HG03565 (cell line): ENCODE data around the gene SMO.
A peak's percentile ranks its signal among the peaks of the same experiment; 100 is the strongest.
"Not testable (repeated sequence)": the region's sequence is repeated elsewhere in the genome, so short reads cannot be mapped to it uniquely, and the experiment has no call there.

Source experiments
- ATAC-seq: cut with Tn5 transposase; IDR thresholded peaks from one replicate; pipeline ENCODE4 v1.9.1; 2021; ENCODE audit warnings: mild to moderate bottlenecking, moderate library complexity; ENCODE audit not compliant: unreplicated experiment

Gene SMO

DNA sequence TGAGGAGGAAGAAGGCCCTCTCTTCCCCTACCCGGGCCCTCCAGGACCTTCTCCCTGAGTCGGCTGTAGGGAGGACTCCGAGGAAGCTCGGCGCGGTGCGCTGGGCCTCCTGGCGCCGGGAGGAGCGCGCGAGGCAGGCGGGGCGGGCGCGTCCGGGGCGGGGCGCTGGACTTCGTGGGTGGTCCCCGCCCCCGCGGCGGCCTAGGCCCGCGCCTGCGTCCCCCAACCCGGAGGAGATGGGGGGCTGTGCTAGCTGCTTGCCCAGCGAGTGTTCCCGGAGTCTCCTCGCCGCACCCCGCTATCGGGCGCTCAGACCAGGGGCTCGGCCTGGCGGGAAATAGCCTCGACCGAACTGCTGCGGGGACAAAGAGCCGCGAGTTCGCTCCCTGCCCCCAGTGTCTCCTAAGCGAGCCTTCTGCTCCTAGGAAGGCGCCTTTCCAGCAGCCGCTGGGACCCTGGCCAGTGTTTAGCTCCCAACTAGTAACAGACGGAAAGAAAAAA lies 19.2 kb upstream of the SMO start:
- no peak for ATAC-seq

DNA sequence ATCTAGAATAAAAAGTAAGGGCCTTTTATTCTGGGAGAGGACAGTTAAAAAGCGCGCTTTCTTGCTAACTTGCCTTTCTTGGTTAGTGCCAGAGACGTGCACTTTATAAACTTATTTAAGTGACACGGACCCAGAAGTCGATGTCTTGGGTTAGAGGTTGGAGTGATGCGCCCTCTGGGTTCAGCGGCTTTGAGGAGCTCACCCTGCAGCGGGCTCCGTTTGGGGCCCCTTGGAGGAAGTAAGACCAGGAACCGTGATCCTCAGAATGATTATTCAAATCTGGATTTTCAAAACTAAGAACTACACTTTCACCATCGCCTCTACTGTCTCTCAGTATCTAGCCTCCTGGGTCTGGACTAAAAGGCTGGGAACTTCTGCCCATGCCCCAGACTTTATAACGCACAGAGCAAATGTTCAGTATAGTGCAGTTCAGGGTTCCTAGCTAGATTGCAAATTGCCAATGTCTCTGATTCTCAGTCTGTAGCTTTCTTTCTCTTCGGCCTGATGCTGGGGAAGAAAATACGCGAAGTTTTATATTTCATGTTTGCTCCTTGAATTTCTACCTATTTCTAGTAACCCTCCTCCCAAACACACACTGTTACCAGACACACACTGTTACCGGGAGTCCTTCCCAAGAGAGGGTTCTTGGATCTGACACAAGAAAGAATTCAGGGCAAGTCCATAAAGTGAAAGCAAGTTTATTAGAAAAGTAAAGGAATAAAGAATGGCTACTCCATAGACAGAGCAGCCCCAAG lies 18.6 kb upstream of the SMO start:
- ATAC-seq, result peak; percentile 50

DNA sequence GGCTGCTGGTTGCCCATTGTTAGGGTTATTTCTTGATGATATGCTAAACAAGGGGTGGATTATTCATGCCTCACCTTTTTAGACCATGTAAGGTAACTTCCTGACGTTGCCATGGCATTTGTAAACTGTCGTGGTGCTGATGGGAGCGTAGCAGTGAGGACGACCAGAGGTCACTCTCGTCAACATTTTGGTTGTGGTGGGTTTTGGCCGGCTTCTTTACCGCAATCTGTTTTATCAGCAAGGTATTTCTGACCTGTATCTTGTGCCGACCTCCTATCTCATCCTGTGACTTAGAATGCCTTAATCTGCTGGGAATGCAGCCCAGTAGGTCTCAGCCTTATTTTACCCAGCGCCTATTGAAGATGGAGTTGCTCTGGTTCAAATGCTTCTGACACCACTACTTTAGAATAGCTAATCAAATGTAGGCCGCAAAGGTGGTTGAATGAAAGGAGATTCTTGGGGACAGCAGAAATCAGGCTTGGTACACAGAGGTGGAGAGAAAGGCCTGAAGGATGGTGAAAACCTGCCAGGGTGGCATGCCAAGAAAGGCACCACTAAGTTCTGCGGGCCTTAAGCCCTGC lies 17.9 kb upstream of the SMO start:
- ATAC-seq, result no peak

DNA sequence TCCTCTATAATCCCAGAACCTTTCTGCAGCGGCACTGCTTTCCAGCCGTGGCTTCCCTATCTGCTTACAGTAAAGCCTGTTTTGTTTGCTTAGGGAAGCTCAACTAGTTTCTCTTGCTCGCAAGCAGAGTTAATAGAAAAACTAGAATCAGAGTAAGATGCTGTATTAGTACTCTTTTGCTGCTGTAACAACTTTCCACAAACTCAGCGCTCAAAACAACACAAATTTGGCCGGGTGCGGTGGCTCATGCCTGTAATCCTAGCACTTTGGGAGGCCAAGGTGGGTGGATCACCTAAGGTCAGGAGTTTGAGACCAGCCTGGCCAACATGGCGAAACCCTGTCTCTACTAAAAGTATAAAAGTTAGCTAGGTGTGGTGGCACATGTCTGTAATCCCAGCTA lies 14.6 kb upstream of the SMO start:
- ATAC-seq, result not testable (repeated sequence)

DNA sequence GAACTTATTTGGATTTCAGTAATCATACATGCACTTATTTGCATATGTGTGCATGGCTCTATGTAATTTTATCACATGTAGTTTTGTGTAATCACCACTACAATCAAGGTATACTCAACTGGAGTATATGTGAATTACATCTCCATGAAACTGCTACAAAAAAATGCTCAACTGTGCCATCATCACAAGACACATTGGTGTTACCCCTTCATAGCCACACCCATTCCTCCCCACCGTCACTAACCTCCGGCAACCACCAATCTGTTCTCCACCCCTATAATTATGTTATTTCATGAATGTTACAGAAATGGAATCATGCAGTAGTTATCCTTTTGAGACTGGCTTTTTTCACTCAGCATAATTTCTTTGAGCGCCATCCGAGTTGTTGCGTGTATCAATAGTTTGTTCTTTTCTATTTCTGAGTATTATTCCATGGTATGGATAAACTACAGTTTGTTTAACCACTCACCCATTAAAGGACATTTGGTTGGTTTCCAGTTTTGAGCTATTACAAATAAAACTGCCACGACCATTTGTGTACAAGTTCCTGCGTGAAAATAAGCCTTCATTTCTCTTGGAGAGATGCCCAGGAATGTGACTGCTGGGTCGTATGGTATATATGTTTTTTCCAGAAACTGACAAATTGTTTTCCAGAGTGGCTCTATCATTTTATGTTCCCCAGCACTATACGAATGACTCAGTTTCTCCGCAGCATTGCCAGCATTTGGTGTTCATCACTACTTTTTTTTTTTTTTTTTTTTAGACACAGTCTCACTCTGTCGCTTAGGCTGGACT lies 11.3 kb upstream of the SMO start:
- ATAC-seq, result no peak

DNA sequence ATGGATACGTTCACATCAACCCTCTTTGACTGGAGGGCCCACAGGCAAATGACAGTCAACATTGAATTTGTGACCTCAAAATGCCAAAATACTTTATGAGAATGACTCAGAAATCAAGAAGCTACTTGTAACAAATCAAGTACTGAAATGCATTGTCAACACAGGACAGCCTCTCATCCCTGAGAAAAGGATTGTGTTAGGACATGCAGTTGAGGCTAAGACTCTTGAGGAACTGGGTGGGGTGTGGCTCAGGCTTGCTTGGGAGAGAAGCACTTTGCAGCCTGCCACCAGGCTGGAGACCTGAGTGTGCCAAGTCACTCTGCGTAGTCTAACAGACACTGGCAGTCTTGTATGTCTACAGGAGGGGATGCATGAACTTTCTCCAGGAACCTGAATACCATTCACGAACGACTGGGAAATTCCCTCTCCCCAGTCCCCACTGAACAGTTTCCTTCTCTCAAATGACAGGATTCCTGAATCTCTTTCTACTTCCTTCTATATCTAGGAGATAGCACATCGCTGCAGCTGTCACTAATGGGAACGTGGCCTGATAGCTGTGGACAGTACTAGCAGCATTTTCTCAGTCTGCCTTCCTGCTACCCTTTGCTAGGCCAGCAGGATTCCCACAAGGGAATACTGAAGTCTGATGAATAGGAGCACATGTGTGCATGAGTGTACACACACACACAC lies 3.3 kb upstream of the SMO start:
- no peak for ATAC-seq

DNA sequence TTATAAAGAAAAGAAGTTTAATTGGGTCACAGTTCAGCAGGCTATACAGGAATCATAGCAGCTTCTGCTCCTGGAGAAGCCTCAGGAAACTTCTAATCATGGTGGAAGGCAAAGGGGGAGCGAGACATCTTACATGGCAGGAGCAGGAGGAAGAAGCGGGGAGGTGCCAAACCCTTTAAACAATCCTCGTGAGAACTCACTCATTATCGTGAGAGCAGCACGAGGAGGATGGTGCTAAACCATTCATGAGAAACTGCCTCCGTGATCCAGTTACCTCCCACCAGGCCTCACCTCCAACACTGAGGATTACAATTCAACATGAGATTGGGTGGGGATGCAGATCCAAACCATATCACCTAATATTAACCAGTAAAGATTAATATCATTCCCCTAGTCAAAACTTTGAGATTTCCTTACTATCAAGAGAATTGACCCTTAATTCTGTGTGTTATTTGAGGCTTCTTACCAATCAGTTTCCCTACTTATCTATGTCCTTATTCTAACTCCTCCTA lies 1.6 kb upstream of the SMO start:
- no peak for ATAC-seq

DNA sequence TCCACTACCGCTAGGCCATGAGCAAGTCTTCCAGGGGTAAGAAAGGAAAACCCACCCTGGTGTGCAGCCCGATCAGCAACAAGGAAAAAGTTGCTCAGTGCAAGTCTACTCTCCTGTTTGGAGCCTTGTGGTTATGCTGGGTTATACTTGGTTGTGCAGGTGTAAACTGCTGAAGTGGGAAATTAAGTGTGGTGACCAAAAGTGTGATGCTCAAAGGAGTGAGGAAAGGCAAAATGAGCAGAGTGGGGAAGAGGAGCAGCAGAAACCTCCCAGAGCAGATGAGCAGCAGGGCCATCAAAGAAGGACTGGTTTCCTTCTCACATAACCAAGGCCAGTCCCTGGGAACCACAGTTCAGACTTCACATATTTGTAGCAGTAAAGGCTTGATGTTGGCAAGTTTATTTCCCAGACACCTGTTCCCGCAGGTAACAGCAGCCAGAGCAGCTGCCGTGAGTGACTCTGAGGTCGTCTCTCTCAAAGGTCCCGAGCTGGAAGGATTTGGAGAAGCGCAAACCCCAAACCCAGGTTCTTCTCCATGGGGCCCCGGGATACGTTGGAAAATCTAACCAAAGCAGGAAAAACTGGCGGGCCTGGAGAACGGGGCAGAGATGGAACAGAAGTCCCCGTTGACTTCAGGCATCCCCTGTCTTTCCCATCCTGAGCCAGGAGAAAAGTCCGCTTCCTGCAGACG lies 607 bp upstream of the SMO start:
- ATAC-seq, result no peak

DNA sequence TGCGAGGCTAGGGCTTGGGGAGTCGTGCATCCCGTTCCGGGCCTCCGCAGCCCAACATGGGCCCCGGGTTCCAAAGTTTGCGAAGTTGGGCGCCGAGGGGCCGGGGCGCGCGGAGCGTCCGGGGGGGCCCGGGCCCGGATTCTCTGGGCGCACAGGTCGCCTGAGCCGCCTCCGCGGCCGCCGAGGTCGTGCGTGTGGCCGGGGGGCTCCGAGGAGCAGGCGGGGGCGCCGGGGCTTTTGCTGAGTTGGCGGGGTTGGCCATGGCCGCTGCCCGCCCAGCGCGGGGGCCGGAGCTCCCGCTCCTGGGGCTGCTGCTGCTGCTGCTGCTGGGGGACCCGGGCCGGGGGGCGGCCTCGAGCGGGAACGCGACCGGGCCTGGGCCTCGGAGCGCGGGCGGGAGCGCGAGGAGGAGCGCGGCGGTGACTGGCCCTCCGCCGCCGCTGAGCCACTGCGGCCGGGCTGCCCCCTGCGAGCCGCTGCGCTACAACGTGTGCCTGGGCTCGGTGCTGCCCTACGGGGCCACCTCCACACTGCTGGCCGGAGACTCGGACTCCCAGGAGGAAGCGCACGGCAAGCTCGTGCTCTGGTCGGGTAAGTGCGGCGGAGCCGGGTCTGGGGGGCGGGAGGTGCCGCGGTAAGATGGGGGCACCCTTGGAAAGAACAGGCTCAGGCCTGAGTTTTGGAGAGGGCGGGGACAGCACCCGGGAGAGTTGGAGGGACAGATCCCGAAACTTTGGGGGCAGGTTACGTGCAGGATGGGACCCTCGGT lies 643 bp downstream of the SMO start:
- no peak for ATAC-seq

DNA sequence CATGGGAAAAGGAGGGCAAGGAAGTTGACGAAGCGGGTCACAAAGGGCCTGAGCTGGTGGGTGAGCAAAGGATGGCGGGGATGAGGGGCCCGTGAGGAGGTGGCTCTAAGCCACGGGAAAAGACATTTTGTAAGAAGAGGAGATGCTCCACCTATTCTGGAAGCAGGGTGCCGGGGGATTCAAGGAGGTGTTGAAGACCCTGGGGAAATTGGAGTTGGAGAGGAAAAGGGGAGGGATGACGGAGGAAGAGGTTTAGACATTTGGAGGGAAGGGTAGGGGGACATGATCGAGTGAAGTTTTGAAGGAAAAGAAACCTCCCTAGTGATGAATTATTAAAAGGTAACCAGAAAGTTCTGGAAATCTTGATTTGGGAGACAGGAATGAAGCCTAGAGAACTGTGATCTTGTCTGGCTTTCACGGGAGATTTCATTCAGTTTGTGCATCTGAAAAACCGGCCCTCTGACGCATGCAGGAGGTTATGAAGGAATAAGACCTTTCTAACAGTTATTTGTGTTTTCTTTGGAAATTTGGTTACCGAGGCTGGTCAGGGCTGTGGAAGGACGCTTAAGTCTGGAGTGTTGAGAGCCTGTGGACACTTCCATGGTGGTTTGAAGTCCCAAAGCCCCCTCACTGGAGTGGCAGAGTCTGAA lies 1.4 kb downstream of the SMO start:
- no peak for ATAC-seq

DNA sequence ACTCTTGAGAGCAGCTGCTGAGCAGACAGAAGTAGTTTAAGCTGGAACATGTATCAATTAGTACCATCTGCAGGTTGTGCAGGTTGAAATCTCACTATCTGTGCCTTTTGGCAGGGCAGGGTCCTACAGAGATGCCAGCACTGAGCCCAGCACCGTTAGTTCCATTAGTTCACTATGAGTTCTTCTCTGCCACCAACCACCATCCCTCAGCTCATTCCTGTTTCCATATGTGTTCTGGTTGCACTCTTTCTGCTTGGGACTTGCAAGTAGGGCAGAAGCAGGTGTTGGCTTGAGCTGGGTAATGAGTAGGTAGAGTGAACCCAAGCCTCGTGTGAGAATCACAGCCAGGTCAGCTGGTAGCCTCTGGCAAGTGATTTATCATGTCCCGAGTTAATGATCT lies 2.8 kb downstream of the SMO start:
- no peak for ATAC-seq

DNA sequence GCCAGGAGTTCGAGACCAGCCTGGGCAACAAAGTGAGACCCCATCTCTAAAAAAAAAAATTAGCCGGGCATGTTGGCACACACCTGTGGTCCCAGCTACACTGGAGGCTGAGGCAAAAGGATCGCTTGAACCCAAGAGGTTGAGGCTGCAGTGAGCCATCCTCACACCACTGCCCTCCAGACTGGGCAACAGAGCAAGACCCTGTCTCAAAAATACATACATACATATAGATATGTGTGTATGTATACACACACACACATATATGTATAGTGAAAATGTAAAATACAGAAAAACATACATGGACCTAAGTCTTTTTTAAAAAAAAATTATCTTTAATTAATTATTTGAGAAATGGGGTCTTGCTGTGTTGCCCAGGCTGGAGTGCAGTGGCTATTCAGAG lies 5.5 kb downstream of the SMO start:
- no peak for ATAC-seq

DNA sequence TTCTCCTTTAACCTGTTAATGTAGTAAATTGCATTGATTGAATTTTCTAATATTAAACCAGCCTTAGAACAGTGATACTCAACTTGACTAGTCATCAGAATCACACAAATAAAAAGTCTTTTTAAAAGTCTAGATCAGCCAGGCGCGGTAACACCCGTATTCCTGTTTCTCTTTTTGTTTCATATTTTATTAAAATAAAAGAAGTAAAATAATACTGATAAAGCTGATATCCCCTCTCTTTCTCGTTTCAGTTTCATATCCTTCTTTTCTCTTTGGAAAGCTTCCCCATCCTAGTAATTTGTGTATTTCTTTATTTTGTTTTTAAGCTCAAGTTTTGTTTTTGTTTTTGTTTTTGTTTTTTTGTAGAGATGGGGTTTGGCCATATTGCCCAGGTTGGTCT lies 9.3 kb downstream of the SMO start:
- ATAC-seq, result no peak

DNA sequence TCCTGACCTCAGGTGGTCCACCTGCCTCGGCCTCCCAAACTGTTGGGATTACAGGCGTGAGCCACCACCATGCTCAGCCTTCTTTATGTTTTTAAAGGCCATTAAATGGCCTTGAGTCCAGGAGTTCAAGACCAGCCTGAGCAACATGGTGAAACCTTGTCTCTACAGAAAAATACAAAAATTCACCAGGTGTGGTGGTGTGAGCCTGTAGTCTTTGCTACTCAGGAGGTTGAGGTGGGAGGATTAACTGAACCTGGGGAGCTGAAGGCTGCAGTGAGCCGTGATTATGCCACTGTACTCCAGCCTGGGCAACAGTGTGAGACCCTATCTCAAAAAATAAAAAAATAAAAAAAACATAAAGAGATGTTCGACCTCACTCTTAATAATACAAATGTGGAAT lies 11.0 kb downstream of the SMO start:
- no peak for ATAC-seq

DNA sequence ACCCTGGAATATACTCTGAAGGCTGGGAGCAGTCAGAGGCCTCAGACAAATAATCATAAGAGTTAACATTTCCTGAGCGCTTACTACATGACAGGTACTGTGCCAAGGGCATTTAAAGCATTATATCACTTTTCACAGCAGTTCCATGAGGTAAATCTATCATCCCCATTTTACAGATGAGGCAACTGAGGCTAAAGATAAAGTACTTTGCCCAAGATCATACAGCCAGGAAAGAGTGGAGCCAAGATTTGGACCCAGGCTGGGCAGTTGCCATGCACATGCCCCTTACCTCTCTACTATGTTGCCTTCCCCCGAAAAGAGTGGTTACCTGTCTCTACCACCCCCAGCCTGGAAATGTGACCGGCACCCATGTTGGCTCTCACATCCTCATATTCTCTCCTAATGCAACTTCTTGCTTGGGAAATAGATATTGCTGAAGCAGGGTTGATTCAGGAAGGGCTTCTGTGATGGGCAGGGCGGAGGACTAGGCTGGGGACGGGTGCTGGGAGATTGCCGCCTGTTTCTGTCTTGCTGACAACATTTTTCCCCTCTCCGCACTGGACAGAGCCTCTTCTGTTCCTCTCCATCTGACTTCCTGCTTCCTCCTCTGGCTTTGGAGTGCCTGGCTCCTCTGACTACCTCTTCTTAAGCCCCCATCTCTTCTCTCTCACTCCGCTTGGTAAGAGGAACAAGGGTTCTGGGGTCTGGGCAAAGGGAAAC lies 13.8 kb downstream of the SMO start:
- ATAC-seq, result no peak

DNA sequence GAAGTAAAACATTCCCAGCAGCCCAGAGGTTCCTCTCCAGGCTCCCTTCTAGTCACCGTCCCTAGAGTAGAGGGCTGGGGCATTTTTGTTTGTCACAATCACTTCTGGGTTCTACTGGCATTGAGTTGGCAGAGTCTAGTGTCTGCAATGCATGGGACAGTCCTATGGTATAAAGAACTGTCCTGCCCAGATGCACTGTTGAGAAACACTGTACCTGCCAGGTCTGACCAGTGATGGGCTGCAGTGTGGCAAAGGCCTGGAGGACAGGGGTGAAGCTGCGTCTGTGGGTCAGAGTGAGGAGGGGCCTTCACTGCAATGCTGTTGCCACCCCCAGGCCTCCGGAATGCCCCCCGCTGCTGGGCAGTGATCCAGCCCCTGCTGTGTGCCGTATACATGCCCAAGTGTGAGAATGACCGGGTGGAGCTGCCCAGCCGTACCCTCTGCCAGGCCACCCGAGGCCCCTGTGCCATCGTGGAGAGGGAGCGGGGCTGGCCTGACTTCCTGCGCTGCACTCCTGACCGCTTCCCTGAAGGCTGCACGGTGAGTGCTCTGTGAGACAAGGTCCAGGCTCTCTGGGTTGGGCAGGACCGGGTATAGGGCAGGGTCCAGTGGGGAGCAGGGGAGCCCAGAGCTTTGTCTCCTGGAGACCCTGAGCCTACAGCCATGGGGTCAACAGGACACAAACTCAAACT lies 14.8 kb downstream of the SMO start:
- ATAC-seq, result no peak

DNA sequence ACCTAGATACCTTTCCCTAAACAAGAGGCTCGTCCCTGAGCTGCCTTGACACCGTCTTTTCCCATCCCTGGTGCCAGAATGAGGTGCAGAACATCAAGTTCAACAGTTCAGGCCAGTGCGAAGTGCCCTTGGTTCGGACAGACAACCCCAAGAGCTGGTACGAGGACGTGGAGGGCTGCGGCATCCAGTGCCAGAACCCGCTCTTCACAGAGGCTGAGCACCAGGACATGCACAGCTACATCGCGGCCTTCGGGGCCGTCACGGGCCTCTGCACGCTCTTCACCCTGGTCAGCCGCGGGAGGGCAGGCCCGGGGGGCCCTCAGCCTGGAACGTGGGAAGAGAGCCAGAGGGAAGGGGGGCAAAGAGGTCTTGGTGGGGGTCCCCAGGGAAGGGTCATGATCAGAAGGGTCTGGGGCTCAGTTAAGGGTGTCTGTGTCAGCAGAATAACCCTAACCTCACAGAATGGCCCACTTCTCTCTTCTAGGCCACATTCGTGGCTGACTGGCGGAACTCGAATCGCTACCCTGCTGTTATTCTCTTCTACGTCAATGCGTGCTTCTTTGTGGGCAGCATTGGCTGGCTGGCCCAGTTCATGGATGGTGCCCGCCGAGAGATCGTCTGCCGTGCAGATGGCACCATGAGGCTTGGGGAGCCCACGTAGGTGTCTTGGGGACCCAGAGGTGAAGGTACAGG lies 16.8 kb downstream of the SMO start:
- ATAC-seq, result no peak
